OCI-M2 (cell line): ENCODE measurements around the gene GREM1.

Source experiments
- DNase-seq: peaks from one replicate; lab custom pipeline; 2025; ENCODE audit not compliant: unreplicated experiment; lab: John Stamatoyannopoulos, UW

The GREM1 gene

DNA sequence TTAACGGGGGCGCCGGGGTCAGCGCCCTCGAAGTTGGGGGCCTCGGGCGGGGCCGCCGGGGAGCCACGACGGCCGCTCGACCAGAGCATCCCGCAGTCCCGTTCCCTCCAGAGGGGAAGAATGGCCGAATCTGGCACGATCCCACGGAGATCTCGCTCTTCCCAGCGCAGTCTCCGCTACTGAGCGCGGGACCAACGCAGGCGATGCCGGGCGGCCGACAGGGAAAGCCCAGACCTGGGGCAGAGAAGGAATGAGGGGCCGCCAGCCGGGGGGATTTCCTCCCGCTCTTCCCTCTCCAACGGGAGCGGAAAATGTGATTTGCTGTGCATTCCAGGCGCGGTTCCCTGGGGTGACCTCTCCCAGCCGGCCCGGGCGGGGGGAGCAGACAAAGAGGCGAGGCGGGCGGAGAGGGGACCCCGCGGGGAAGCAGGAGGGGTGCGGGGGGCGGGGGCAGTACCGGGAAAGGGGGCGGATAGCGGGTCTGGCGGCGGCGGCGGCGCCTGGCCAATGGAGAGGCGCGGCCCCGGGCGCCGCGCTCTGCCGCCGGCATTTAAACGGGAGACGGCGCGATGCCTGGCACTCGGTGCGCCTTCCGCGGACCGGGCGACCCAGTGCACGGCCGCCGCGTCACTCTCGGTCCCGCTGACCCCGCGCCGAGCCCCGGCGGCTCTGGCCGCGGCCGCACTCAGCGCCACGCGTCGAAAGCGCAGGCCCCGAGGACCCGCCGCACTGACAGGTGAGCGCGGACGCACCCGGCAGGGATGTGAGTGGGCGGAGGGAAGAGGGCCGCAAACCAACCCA is at the start of gene GREM1:
TSS of gene GREM1 (plus strand) at position 579 of the 801 bp plus-strand sequence. CDS start 12,687 bp downstream, outside the sequence.
- no peak for DNase-seq

DNA sequence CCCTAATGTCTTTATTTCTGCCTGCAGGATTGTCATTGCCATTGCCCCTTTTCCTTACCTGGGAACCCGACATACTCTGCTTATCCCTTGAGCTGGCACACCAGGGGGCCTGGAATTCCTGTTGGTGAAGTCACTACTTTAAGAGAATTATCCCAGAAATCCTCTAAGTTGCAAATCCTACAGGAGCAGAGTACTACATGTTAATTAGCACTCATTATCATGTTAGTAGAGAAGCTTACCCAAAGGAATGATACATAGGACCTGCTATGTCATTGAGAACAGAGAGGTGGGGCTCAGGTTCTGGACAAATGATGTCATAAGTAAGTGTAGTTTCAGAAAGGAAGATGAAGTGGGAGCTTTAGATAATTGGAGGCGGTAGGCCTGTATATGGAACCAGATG is 48.9 kb upstream of the GREM1 start:
- no peak for DNase-seq

DNA sequence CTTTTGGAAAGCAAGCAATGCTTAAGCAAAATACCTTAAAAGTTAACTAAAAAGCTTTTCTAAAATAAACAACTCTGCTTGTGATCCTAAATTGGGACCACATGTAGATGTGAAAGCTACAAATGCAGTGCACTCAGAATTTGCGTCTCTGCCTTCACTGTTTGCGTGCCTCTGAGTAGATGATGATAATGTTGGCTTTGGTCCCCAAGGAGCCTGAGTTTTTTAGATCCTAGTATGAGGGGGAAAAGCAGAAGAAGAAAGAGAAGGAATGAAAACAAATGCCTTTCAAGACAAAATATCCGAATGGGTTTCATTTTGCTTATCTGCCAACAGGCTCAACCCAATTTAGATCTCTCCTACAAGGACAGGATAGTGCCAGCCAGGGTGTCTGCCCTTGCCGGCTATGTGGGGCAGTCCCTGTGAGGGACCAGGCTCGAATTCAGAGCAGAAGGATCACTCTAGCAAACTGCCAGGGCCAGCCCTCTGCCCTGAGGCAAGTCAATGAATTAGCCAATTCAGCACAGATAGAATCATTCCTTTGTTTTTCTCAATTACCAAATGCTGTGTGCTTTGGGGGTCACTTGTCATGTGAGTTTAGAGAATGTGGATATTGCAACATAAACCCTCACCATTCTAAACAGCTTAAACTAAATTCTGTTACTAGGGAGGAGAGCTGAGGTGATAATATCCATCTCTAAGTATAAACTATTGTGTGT is 47.8 kb upstream of the GREM1 start:
- DNase-seq: no peak

DNA sequence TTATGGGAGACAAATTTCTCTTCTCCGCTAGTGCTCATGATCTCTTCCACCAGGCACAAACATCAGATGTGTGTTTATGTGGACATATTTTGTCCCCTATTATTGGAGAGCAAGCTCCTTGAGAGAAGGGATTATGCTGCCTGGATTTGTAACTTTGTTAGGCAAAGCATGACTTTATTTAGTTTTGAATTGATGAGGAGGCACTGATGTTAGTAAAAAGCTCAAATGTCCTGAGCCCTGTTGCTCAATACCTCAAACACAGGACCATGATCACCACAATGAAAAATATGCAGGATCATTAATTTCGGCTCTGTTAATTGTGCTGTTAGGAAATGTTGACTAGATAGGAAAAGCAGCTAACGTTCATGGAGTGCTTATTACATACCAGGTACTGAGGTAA is 47.2 kb upstream of the GREM1 start:
- DNase-seq: no peak

DNA sequence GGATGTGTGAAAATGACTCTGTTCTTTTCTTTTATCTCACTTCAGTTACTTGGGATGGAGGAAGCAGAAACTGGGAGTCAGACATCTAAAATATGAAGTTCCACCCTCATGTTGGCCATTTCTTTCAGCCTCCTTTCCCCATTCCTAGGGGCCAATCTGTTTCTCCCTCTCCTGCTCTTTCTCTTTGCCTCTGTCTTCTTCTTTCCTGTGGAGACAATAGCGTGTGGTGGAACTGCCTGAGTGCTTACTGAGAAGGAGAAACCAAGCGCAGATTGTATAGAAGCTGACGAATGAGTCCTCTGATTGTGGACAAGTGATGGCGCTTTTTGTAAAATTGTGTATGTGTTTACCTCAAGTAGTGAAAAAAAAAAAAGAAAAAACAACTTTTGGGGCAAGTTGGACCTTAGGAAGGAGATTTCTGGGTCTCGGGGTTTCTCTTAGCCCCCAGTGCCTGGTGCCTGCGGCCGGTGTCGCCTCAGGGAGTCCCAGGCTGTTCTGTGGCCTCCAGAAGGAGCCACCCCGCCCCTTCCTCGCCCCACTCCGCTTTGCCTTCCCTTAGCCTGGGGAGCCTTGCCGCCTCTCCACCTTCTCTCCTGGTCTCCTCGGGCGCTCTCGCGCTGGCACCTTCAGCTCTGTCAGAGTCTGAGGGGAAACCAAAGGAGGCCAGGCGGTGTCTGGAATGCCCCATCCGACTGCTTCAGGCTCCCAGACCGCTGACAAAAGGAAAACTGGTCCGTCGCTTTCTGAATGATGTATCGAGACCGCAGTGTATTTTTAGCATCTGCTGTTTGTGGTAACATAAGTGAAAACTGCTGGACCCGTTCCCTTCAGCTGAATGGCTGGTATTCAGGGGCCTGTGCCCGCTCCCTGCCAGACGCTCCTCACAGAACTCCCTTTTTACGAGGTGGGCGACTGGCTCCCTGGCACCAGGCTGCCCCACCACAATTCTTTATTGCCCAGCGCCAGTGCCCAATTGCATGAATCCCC is 46.2 kb upstream of the GREM1 start:
- DNase-seq: no peak

DNA sequence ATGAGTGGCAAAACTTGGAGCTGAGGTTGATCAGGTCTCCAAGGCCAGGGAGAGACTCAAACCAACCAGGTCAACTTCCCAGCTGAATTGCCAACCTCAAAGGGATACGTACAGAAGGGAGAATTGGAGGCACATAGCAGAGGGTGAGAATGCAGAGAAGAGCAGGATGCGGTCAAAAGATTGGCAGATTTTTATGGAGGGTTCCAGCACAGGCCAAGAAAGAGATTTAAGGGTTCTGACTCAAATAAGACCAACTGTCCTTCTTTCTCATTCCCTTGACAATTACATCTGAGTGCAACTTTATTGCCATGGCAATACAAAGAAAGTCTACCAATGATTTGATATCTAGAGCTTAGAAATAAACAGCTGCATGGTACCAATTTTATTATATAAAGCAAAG is 43.1 kb upstream of the GREM1 start:
- no peak for DNase-seq

DNA sequence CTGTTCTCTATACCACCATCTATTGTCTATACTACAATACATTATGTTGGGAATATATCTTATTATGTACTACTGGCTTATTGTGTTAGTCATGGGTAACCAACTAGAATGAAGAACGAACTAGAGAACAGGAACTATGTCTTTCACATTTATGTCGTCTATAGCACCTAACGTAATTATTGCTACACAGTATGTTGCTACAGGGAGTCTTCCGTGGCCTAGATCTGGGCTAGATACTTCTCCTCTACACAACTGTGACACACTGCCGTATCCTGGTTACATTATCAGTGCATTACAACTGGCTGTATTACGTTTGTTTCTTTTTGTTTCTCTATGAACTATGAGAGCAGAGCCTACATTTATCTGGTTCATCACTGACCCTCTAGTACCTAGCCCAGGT is 42.3 kb upstream of the GREM1 start:
- DNase-seq: no peak

DNA sequence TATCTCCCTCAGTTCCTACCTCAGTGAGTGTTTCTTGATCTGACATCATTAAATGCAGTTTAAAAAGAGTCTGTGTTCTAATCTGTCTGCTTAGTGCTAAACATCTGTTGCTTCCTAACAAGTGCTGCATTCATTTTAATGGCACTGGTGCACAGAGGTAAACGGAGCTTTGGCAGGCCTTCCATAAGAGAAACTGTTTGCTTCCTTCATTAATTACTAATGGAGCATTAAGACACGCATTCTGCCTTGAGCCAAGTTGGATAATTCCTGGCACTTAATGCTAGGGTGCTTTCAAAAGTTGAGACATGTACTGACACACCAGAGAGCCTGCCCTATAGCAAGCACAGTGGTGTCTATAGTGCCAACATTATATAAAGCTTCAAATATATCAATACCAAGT is 41.6 kb upstream of the GREM1 start:
- no peak for DNase-seq

DNA sequence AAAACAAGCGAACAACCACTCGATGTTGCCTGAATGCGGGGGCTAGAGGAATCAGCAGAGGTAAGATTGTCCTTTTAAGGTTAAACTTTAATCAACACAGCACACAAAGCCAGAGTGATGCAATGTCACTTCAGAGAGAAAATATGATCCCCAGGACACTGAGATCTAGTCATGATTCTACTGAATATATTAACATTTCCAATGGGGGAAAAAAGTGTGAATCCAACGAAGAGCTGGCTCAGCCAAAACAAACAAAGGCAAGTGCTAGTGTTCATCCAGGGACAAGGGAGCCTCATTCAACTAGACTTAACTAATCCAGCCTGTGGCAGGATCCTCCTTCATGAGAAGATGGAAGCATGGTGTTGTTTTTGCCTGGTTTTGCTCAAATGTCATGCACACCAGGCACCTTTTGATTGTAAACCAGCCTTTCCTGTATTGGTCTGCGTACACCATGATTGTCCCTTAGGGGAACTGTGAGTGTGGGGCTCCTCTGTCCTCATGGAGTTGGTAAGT is 40.5 kb upstream of the GREM1 start:
- DNase-seq: no peak

DNA sequence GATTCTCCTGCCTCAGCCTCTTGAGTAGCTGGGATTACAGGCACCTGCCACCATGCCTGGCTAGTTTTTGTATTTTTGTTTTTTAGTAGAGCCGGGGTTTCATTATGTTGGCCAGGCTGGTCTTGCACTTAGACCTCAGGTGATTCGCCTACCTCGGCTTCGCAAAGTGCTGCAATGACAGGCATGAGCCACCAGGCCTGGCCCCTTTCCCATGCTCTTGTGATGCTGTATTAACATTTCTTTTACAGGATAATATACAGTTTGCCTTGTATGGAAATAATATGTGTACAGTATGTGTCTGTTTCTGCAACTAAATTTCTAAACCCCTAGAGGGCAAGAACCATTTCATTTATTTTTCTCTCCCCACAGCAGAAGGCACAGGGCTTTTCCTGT is 38.5 kb upstream of the GREM1 start:
- DNase-seq: no peak

DNA sequence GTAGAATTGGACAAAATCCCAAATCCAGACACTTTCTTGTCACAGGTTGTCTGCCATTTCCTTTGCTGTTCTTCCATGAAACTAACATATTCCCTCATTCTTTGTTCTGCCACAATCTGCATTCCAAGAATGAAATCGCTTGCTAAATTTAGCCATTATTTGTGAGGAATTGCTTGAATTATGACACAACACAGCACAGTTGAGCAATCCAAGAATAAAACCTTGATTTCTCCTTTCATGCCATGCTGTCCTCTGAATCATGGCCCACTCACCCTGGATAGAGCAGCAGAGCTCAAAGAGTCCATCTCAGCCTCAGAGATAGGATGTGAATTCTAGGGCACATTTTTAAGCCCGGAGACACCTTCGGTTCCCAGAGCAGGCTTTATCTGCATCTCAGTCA is 35.2 kb upstream of the GREM1 start:
- no peak for DNase-seq

DNA sequence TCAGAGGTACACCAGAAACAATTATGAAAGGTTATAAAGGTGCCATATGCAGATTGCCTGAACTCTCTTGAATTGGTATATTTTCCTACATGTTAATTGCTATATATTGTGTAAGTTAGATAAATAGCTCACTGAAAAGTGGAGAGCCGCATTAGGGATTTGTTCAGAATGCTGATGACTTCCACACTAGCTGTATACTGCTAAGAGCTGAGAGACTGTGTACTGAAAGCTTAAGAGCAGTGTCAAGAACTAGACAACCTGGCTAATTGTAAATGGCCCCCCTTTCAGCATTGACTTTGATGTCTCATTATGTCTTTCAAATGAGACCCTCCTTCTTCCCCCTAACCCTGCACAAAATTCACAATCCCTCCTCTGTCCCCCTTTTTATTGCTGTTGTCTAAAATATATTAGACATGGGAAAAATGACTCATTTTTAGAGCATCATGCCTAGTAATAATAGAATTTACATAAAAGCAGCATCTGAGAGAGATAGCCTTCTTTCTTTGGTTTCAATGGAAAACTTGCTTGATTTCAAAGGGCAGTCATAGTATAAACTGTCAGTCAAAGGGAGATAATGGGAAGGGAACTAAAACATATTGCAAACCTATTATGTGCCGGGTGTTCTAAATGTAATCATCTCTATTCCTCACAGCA is 34.7 kb upstream of the GREM1 start:
- no peak for DNase-seq

DNA sequence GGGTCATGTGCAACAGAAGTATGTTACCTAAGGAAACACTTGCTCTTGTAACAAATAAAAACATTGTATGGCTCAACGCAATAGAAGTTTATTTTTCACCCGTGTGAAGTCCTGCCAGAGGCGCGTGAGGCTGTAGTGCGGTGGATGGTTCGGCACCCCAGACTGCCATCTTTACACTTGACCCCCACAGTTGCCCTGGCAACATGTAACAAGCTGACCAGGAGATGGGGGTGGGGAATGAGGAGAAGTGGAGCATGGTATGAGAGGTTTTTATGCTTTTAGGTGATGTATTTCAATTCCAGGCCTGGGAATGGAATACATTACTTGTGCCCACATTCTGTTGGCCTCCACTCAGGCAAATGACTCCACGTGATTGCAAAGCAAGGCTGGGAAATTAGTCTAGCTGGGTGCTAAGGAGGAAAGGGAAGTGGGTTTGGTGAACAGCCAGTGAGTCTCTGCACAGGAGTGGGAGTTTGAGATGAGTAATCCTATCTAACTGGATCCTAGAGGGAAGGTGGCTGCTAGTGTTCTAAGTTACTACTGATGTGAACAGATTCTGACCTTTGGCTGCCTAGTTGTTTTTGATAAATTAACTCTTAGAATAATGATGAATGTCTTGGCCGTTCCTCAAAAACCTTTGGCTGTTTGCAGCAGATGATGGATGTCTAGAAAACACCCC is 33.8 kb upstream of the GREM1 start:
- no peak for DNase-seq

DNA sequence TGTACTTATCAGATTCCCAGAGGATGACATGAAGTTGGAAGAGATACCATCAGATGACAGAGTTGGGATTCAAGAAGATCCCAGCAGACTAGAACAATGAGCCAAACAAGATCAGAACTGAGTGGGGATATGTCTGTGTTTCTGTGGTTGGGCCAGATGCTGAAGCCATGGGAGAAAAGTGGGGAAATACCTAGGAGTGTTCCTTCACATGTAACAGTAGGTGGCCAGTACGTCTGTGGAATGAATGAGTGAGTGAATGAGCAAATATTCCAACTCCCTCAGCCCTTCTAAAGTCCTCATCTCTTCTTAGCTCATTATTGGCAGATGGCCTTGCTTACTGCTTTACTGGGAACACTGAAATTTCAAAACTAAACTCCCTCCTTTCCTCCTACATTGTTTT is 32.2 kb upstream of the GREM1 start:
- DNase-seq: no peak

DNA sequence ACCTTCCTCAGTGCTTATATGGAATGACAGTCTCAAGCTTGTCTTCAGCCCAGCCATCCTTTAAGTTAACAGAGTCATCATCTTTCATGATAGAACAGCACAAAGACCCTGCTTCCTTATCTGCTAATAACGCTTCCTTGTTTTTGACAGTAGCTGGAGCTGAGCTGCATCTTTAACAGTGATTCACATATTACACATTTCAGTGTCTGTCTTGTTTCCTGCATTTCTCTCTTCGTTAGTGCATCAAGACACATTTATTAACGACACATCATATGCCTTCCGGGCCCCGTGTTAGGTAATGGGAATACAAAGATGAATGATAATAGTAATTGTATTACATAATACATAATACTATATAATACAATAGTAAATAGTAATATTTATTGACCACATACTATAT is 30.2 kb upstream of the GREM1 start:
- DNase-seq: no peak

DNA sequence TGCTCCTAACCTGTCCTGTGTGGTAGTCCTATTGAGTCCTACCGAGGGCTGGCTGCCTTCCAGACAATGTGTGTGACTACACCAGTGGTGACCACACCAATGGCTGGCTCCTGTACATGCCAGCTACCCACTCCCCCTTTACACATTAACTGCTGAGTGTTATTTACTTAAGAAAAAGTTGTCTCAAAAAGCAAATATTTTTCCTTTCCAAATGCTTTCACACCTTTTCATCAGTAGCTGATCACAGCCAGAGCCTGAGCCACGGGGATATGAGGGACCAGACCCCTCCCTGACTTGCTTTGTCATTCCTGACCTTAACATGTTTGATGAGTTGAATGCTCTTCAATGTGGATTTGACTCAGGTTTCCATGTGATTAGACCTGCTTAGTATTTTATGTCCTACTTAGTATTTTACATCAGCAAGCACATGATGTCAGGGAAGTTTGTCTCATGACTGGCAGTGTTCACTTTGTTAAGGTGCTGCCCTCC is 29.6 kb upstream of the GREM1 start:
- DNase-seq: no peak

DNA sequence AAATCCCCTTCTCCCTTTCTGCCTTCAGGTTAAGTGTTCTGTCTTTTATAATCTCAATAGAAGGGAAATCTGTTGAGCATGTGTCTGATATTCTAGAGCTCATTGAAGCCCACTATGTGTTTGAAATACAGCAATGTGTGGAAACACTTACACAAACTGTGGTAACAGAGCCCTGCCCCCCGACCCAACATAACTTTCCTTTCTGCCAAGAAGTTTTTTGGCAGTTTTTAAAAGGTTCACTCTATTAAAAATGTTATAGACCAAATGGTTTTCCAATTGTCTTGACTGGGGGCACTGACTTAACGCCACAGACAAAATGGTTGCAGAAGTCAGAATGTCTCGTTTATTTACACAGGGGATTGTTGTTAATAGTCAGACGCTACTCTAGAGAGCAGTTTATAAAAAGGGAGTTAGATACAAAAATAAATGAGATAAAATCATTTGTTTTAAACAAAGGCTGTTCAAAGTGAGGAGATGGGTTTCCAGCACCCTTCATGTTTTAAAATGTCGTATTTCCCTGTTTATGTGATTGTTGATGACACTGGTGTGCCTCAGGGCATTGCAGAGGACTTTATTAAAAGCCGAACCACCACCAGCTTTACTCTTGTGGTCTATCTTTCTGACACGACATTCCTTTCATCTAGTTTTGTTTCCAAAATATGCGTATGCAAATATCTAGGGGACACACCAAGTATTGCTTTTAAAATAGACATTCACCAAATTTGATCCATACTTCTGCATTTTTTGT is 26.7 kb upstream of the GREM1 start:
- DNase-seq: no peak

DNA sequence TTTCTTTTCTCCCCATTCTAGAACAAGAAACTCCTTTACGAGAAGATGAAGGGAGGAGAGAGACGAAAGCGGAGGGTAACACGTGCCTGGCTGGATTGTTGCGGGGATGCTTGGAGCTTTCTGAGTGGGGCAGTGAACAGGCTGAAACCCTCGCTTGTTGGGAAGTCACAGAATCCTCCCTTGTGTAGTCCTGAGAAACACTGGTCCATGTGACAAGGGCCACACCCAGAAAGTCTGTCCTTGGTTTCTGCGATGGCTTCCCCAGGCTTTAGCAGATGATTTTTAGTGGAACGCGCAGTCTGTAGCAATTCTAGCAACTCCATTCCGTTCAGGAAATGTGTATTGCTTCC is 26.1 kb upstream of the GREM1 start:
- DNase-seq: no peak

DNA sequence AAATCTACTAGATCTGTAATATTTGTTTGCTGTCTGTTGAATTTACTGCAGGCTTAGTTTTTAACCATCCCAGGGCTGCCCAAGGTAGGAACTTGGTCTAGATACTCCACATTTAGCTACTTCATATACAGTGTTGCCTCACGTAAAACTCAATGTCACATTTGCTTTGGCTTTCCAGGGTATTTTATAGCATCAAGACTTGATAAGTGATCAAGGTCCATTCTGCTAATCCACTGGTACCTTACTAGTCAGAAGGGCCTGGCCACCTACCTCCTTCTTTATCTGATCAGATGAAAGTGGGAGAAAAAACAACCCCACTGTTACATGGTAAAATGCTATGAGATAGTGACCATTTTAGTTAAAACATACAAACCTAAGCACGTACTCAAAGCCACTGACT is 25.5 kb upstream of the GREM1 start:
- DNase-seq: no peak
